OCI-M2 (cell line): ENCODE measurements around the gene GRHL3.

ENCODE experiments used
- DNase-seq: peaks from one replicate; lab custom pipeline; 2025; ENCODE audit not compliant: unreplicated experiment; lab: John Stamatoyannopoulos, UW

The GRHL3 gene

GRCh38 chr1:24292887-24293286 lies 26.3 kb upstream of the GRHL3 start:
- DNase-seq = no peak

GRCh38 chr1:24293392-24294227 lies 25.5 kb upstream of the GRHL3 start:
- no peak for DNase-seq

GRCh38 chr1:24294228-24294672 lies 24.9 kb upstream of the GRHL3 start:
- DNase-seq = no peak

GRCh38 chr1:24294716-24295371 lies 24.3 kb upstream of the GRHL3 start:
- DNase-seq = no peak

- DNase-seq = no peak
Measured at GRCh38 chr1:24295535-24295934, 23.6 kb upstream of the GRHL3 start.

GRCh38 chr1:24297187-24297851 lies 21.8 kb upstream of the GRHL3 start:
- no peak for DNase-seq

- no peak for DNase-seq
Measured at GRCh38 chr1:24297852-24298232, 21.3 kb upstream of the GRHL3 start.

- DNase-seq = no peak
Measured at GRCh38 chr1:24298606-24299005, 20.6 kb upstream of the GRHL3 start.

- DNase-seq = no peak
Measured at GRCh38 chr1:24299901-24300300, 19.3 kb upstream of the GRHL3 start.

- DNase-seq = no peak
Measured at GRCh38 chr1:24300971-24301784, 18.0 kb upstream of the GRHL3 start.

- no peak for DNase-seq
Measured at GRCh38 chr1:24301785-24302175, 17.4 kb upstream of the GRHL3 start.

GRCh38 chr1:24302209-24302611 lies 16.9 kb upstream of the GRHL3 start:
- no peak for DNase-seq

- no peak for DNase-seq
Measured at GRCh38 chr1:24303600-24303999, 15.6 kb upstream of the GRHL3 start.

- DNase-seq = no peak
Measured at GRCh38 chr1:24304763-24305162, 14.4 kb upstream of the GRHL3 start.

- no peak for DNase-seq
Measured at GRCh38 chr1:24308365-24309015, 10.7 kb upstream of the GRHL3 start.

GRCh38 chr1:24309762-24310485 lies 9.2 kb upstream of the GRHL3 start:
- DNase-seq = no peak

- no peak for DNase-seq
Measured at GRCh38 chr1:24311234-24311633, 7.9 kb upstream of the GRHL3 start.

GRCh38 chr1:24311741-24312140 lies 7.4 kb upstream of the GRHL3 start:
- no peak for DNase-seq

GRCh38 chr1:24315391-24315790 lies 3.8 kb upstream of the GRHL3 start:
- no peak for DNase-seq

- no peak for DNase-seq
Measured at GRCh38 chr1:24316645-24317044, 2.5 kb upstream of the GRHL3 start.
